Measurements from ENCODE around the gene KIAA1217. TPM values are rescaled to one million over a fixed set of nuclear protein-coding genes. Genes with fewer than 3 reads are reported as not detected.
A peak's percentile ranks its signal among the peaks of the same experiment; 100 is the strongest.

Gene KIAA1217
- total and polyA plus RNA-seq, 2 of the 4 experiments (the other 2 are of a cell fraction) = 3.4 to 4.4 TPM

DNA sequence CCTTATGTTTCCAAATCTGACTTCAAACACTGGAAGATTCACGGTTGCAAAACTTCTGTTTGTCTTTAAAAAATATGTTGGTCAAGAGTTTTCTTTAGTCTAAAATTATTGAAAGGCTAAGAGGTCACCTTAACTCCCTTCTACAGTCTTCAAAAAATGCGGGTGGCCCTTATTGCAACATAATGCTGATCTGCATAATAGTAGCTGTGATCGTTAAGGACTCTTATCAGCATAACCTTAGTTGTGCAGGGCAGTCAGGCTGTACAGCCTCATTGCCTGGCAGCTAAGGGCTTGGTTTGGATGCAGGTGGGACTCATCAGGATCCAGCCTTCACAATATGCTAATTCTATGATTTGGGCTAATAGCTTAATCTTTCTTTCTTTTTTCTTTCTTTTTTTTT is 15.0 kb downstream of the KIAA1217 start:
- no peaks in the 10 kb centered on the region for H3K4me1 ChIP-seq (ENCODE audit: control insufficient read depth, insufficient read depth, low read length)
- H2BK120ac ChIP-seq (ENCODE audit: low read depth, low read length) = no peak overlapping the region
- no peak overlapping the region for H3K4ac ChIP-seq (ENCODE audit: low read depth, low read length)
- no peak overlapping the region for H3K56ac ChIP-seq (ENCODE audit: extremely low read depth, insufficient read depth, low read length)
- no peak overlapping the region for H3K9ac ChIP-seq (ENCODE audit: low read depth, low read length)
- no peak for ATAC-seq (ENCODE audit: low read depth)
- H3K18ac ChIP-seq (ENCODE audit: low read depth, low read length) = no peak overlapping the region
- intact Hi-C loops (cut with micrococcal nuclease) (no loop called here), dilution Hi-C loops (cut with HindIII; ENCODE audit: low sequenced_read_pairs, unreplicated experiment) (no loop called here), in situ Hi-C loops (cut with MboI; ENCODE audit: low sequenced_read_pairs) (loop anchor here (25.0 kb wide), 1 partner anchor 1062 kb away; no protein-coding TSS in a partner anchor)
- no peaks in the 10 kb centered on the region for H4K20me1 ChIP-seq (ENCODE audit: insufficient read depth, low read length)
- no peak overlapping the region for H2BK5ac ChIP-seq (ENCODE audit: low read depth, low read length, poor library complexity, severe bottlenecking)
- H2AFZ ChIP-seq (replicated peaks; ENCODE audit: low read length, poor library complexity) = no peak overlapping the region
- no peak overlapping the region for H2AK5ac ChIP-seq (ENCODE audit: low read depth, low read length)
- H4K5ac ChIP-seq (ENCODE audit: low read depth, low read length) = no peak overlapping the region
- BruUV-seq (replicated peaks) = no TSS peak
- H2BK15ac ChIP-seq (ENCODE audit: low read depth, low read length) = no peak overlapping the region
- no peaks in the 10 kb centered on the region for H3K36me3 ChIP-seq (ENCODE audit: control insufficient read depth, insufficient read depth, low read length)
- no peaks in the 10 kb centered on the region for H3K9me1 ChIP-seq (ENCODE audit: insufficient read depth, low read length)
- no peaks in the 10 kb centered on the region for H3K9me3 ChIP-seq (ENCODE audit: control insufficient read depth, insufficient read depth, low read length)
- CTCF ChIA-PET = interaction anchor here (0.7 kb wide), 1 partner anchor 651 kb away, joined by 3 read pairs; no protein-coding TSS in a partner anchor
- DNase-seq = no peak
- no peak overlapping the region for H4K8ac ChIP-seq (ENCODE audit: low read depth in 2 of 2, low read length in 2 of 2)
- no peak overlapping the region for H4K91ac ChIP-seq (ENCODE audit: insufficient read depth, low read depth, low read length)
- no peak overlapping the region for H2BK20ac ChIP-seq (ENCODE audit: low read depth, low read length)
- no peak for TF ChIP-seq MAFK (IDR thresholded peaks at IDR 0.05; ENCODE audit: low read depth, low read length)
- peak; percentile 21; the same call in 1 of the 2 replicates for TF ChIP-seq CEBPB (IDR thresholded peaks at IDR 0.05; ENCODE audit: low read depth, low read length)
- no peaks in the 10 kb centered on the region for H3K79me1 ChIP-seq (ENCODE audit: low read depth in 1 of 2, low read length in 2 of 2)
- H2AK9ac ChIP-seq (replicated peaks; ENCODE audit: low read depth, low read length, poor library complexity) = no peak overlapping the region
- H3K23ac ChIP-seq (ENCODE audit: low read depth, low read length) = no peak overlapping the region
- no peak overlapping the region for H3K4me3 ChIP-seq (ENCODE audit: insufficient read depth, low read depth, low read length)
- no peak overlapping the region for H3K14ac ChIP-seq (replicated peaks; ENCODE audit: low read depth, low read length)
- no CpG with 5 or more reads among the region's 3 CpGs for WGBS, 2 experiments (ENCODE audit: extremely low coverage in 2 of 2, insufficient read length in 1 of 2)
- H3K27me3 ChIP-seq (ENCODE audit: control insufficient read depth, insufficient read depth, low read length) = no peaks in the 10 kb centered on the region
- no peak overlapping the region for H3K4me2 ChIP-seq (ENCODE audit: low read depth, low read length)
- POLR2A ChIA-PET (ENCODE audit: unreplicated experiment) = no interaction called here
- no peak overlapping the region for H3K27ac ChIP-seq (ENCODE audit: insufficient read depth, low read length)
